Measurements from ENCODE around the gene TUBA4A. TPM values are rescaled to one million over a fixed set of nuclear protein-coding genes. Genes with fewer than 3 reads are reported as not detected.
"Not testable (repeated sequence)": the region's sequence is repeated elsewhere in the genome, so short reads cannot be mapped to it uniquely, and the experiment has no call there.

TUBA4A gene
- total and polyA plus RNA-seq, 2 experiments from 2014 or later, result 1.6 to 6.5 TPM

DNA sequence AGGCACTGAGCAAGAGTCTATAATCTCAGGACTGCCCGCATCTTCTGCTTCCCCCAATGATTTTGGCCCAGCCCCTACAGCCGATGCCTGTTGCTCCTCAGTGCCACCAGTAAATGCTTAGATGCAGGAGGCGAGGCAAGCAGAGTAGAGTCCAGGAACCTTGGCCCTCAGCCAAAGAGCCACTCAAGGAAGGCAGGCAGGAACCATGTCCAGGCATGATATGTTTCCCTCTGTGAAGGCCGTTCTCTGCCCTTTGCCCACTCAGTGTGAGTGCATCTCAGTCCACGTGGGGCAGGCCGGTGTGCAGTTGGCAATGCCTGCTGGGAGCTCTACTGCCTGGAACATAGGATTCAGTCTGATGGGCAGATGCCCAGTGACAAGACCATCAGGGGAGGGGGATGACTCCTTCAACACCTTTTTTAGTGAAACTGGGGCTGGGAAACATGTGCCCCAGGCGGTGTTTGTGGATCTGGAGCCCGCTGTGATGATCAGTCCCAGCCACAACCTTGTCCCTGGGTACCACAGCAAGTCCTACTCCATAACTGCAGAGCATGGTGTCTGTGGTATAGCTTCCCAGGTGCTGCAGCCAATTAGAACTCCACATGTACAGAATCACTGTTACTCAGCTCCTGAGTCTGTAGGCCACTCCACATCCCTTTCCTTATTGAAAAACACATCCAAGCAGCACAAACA, 15.8 kb upstream of the TUBA4A start:
- no peaks in the 10 kb centered on the region for H3K36me3 ChIP-seq
- TF ChIP-seq, protein P1, sequence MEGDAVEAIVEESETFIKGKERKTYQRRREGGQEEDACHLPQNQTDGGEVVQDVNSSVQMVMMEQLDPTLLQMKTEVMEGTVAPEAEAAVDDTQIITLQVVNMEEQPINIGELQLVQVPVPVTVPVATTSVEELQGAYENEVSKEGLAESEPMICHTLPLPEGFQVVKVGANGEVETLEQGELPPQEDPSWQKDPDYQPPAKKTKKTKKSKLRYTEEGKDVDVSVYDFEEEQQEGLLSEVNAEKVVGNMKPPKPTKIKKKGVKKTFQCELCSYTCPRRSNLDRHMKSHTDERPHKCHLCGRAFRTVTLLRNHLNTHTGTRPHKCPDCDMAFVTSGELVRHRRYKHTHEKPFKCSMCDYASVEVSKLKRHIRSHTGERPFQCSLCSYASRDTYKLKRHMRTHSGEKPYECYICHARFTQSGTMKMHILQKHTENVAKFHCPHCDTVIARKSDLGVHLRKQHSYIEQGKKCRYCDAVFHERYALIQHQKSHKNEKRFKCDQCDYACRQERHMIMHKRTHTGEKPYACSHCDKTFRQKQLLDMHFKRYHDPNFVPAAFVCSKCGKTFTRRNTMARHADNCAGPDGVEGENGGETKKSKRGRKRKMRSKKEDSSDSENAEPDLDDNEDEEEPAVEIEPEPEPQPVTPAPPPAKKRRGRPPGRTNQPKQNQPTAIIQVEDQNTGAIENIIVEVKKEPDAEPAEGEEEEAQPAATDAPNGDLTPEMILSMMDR (IDR thresholded peaks at IDR 0.05; ENCODE audit: low read depth, low read length), result no peak
- peaks cover 5% of the 10 kb centered on the region for H3K4me1 ChIP-seq (ENCODE audit: low read depth)
- peaks cover 15% of the 10 kb centered on the region for H3K27me3 ChIP-seq
- H3K4me3 ChIP-seq, result no peak overlapping the region
- DNase-seq (ENCODE audit: low read depth in 1 of 2, low spot score in 1 of 2), result peak in 1 of 2 donors; percentile 69
- H3K27ac ChIP-seq, result no peak overlapping the region
- H3K9me3 ChIP-seq (ENCODE audit: low read depth), result no peaks in the 10 kb centered on the region

DNA sequence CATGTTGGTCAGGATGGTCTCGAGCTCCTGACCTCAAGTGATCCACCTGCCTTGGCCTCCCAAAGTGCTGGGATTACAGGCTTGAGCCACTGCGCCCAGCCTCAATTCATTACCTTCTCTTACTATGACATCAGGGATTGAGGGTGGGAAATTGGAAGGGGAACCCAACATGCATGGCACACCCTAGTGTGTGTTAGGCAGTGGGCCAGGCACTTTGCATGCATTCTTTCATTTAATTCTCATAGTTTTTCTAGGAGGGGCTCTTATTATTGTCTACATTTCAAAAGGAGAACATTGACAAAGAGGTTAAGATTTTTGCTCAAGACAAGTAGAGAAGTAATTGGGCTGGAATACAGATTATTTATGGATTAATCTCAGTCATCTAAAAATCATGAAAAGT, 14.6 kb upstream of the TUBA4A start:
- Histone ChIP-seq H3K4me3 (no peak overlapping the region), H3K9me3 (ENCODE audit: low read depth) (no peaks in the 10 kb centered on the region), H3K27ac (no peak overlapping the region), H3K4me1 (ENCODE audit: low read depth) (no peaks in the 10 kb centered on the region), H3K36me3 (no peaks in the 10 kb centered on the region), H3K27me3 (peaks cover 21% of the 10 kb centered on the region)
- TF ChIP-seq, protein P1 (IDR thresholded peaks at IDR 0.05; ENCODE audit: low read depth, low read length), result no peak
- no peak for DNase-seq (ENCODE audit: low read depth in 1 of 2, low spot score in 1 of 2)

DNA sequence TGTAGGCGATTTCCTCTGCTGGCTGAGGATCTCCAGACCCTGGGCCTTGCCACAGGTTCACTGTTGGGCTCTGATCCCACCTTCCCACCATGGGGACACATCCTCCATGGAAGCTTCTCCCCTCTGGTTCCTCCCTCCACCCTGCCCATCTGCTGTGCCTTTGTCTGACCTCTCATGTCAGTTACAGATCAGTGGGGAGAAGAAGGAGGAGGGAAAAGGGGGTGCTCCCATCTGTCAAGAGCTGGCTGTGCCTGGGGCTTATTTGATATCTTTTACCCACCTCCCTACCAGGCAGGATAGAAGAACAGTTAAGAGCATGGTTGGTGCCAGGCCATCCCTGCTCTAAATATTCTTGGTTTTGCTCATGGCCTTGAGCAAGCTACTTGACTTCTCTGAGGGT, 13.2 kb upstream of the TUBA4A start:
- DNase-seq (ENCODE audit: low read depth in 1 of 2, low spot score in 1 of 2), result no peak
- TF ChIP-seq, protein P1 (IDR thresholded peaks at IDR 0.05; ENCODE audit: low read depth, low read length), result no peak

DNA sequence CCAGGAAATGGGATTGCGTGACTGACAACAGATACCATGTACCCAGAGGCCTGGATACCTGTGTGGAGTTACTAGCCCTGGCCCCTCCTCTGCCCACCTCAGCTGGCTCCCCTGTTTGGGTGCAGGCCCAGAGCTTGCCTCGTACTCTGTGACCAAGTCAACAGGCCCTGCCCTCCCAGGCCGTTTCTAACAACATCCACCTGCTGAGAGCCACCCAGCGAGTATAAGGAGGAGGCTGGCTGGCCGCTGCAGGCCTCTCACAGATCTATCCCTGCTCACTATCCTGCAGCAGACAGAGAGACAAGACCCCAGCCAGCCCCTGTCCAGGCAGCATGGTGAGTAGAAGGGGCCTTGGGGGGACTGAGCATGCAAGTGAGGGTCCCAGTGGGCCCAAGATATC, 12.5 kb upstream of the TUBA4A start:
- H3K27ac ChIP-seq, result no peak overlapping the region
- H3K36me3 ChIP-seq, result no peaks in the 10 kb centered on the region
- TF ChIP-seq, protein P1 (IDR thresholded peaks at IDR 0.05; ENCODE audit: low read depth, low read length), result no peak
- H3K4me1 ChIP-seq (ENCODE audit: low read depth), result no peaks in the 10 kb centered on the region
- H3K27me3 ChIP-seq, result peaks cover 38% of the 10 kb centered on the region
- H3K4me3 ChIP-seq, result no peak overlapping the region
- DNase-seq (ENCODE audit: low read depth in 1 of 2, low spot score in 1 of 2), result no peak
- H3K9me3 ChIP-seq (ENCODE audit: low read depth), result no peaks in the 10 kb centered on the region

More for the DNA sequence above, 13.2 kb upstream of the TUBA4A start:
- H3K4me3 ChIP-seq, result no peak overlapping the region
- H3K9me3 ChIP-seq (ENCODE audit: low read depth), result no peaks in the 10 kb centered on the region
- H3K27me3 ChIP-seq, result peaks cover 32% of the 10 kb centered on the region
- H3K4me1 ChIP-seq (ENCODE audit: low read depth), result no peaks in the 10 kb centered on the region
- no peak overlapping the region for H3K27ac ChIP-seq
- no peaks in the 10 kb centered on the region for H3K36me3 ChIP-seq

DNA sequence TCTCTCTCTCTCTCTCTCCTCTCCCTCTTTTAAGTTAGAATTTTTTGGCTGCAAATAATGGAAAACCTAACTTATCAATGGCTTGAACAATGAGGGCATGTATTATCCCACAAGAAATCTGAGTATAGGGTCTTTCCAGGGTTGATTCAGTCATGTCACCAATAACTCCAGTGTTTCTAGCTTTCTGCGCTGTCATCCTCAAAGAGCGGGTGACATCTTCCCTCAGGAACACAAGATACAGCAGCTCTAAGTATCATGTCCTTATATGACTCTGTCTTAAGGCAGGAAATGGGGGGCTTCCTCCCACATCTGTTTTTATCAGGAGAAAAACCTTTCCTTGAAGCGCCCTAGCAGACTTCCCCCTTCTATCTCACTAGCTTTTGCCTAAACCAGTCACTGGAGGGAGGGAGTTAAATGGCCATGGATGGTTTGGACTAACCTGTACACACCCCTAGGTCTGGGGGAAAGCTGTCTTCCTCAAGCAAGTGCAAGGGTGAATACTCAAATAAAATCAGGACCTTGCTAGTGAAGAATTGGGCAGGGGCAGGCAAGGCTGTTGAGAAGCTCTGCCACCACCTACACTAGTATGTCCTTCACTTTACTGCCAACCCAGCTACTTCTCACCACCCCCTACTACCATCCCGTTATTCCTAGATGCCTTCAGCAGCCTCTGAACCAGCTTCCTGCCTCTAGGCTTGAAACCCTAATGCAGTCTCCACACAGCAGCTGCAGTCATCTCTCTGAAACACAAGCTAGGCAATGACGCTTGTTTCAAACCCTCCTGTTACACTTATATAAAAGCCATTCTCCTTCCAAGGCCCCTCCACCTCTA, 7.5 kb upstream of the TUBA4A start:
- no peaks in the 10 kb centered on the region for H3K36me3 ChIP-seq
- no peak overlapping the region for H3K27ac ChIP-seq
- H3K4me1 ChIP-seq (ENCODE audit: low read depth), result no peaks in the 10 kb centered on the region
- DNase-seq (ENCODE audit: low read depth in 1 of 2, low spot score in 1 of 2), result no peak
- no peaks in the 10 kb centered on the region for H3K9me3 ChIP-seq (ENCODE audit: low read depth)
- H3K27me3 ChIP-seq, result peaks cover 71% of the 10 kb centered on the region
- H3K4me3 ChIP-seq, result no peak overlapping the region
- TF ChIP-seq, protein P1 (IDR thresholded peaks at IDR 0.05; ENCODE audit: low read depth, low read length), result no peak

DNA sequence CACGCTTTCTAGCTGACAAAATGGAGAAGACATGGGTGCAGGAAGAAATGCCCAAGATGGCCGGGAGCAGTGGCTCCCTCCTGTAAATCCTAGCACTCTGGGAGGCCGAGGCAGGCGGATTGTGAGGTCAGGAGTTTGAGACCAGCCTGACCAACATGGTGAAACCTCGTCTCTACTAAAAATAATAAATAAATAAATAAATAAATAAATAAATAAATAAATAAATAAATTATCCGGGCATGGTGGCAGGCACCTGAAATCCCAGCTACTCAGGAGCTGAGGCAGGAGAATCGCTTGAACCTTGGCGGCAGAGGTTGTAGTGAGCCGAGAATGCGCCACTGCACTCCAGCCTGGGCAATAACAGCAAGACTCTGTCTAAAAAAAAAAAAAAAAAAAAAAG, 5.2 kb upstream of the TUBA4A start:
- peaks cover 92% of the 10 kb centered on the region for H3K27me3 ChIP-seq
- not testable (repeated sequence) for H3K27ac ChIP-seq; H3K4me1 ChIP-seq (ENCODE audit: low read depth); H3K9me3 ChIP-seq (ENCODE audit: low read depth); H3K4me3 ChIP-seq; DNase-seq (ENCODE audit: low read depth in 1 of 2, low spot score in 1 of 2); H3K36me3 ChIP-seq

All from cardiac muscle cell (in vitro differentiated cells and primary cell).